HG03378 (cell line): ENCODE results near the gene PRTG.
"Not testable (repeated sequence)": the region's sequence is repeated elsewhere in the genome, so short reads cannot be mapped to it uniquely, and the experiment has no call there.

Experiments used
- ATAC-seq: cut with Tn5 transposase; IDR thresholded peaks from one replicate; pipeline ENCODE4 v1.9.1; 2021; ENCODE audit warnings: mild to moderate bottlenecking, moderate library complexity; ENCODE audit not compliant: unreplicated experiment

Gene PRTG

DNA sequence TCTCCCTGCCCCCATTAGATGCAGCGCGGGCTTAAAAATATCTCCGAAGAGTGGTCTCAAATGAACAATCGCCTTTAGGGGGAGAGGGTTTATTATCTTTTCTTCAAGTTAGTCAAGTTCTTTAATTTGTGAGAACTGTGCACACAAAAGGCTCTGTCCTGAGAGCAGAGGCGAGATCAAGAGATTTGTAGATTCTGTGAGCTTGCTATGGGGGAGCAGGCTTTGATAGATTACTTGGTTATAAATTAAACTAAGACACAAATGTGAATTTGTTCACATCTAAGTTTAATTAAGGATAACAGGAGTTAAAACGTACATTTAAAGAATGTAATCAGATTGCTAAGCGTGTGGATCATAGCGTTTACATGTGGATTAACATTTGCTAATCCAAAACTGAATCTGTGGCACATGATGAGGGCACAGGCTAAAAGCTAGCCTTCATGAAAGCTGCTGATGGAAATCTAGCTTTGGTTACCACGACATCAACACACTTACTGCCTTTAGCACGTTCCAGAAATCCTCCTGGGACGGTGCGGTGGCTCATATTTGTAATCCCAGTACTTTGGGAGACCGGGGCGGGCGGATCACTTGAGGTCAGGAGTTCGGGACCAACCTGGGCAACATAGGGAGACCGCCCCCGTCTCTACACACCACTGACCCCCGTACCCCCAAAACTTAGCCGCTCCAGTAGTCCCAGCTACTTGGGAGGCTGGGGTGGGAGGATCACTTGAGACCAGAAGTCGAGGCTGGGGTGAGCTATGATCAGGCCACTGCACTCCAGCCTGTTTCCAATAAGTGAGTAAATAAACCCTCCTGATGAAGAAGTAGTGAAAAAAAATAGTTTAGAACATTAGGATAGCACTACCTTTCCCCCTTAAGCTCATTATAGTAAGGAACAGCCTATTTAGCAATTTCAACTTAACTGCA is 1.0 kb upstream of the PRTG start:
- no peak for ATAC-seq

- no peak for ATAC-seq
These were observed 440 bp downstream of the PRTG start for GRCh38 chr15:55742498-55742926.

DNA sequence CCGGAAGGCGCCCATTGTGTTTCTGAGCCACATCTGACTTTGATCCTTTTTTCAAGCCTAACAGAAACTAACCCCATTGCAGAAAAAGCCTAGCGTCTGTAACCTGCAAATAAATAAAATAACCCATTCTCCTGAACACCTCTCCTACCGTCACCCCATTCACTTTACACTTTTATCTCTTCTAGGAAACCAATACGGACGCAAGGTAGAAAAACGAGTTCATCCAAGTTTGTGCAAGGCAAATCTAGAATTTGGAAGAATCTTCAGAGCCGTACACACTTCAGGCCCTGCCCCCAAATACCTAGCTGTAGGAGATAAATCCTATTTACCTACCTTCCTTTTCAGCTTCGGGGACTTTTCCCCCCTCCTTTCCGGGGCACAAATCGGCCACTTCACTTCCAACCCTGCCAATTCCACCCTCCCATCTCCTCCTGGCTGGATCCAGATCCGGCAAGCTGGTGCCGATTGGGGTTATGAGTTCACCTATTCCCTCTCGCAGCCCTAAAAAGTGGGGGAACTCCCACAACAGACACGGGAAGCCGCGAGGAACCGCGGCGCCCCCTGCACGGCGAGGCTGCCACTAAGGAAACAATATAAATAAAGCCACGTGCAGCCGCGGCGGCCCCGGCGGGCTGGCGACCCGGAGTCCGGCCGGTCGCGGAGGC is 987 bp downstream of the PRTG start:
- no peak for ATAC-seq

- ATAC-seq: no peak
These were observed 1.7 kb downstream of the PRTG start for GRCh38 chr15:55740981-55741832.

DNA sequence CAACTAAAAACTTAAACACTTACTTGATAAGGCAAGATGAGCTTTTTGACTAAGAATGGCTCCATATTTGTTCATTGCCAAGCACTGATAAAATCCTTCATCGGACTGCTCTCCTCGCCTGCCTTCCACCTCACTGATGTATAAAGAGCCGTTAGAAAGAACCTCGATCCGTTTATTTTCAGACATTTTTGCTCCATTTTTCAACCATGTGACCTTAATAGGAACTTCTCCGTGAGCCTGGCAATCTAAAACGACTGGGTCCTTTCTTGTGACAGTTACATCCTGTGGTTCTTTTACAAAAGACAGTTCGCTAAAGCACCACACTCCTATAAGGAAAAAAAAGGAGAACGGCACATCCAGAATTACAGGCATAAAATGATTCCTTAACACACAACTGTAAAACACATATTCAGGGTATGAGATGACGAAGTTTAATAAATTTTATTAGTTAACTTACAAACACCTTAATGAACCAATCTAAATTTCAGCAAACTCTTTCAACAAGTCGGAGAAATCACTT is 2.5 kb downstream of the PRTG start:
- ATAC-seq: no peak

DNA sequence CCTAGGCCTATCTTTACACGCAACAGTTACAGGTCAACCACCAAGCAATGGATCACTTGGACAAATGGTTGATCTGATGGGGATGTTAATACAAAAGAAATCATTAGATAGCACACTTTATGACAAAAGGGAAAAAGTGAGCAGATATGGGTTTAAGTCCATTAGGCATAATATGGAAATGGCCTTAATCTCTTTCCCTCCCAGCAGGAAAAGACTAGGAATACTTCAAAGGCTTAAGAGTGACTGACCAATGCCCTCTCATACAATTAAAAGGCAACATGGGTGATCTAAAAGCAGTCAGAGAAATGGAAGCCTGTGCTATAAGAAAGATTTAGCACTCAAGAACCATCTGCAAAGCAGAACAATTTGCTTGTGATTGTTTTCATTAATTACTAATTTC is 3.3 kb downstream of the PRTG start:
- ATAC-seq: no peak

DNA sequence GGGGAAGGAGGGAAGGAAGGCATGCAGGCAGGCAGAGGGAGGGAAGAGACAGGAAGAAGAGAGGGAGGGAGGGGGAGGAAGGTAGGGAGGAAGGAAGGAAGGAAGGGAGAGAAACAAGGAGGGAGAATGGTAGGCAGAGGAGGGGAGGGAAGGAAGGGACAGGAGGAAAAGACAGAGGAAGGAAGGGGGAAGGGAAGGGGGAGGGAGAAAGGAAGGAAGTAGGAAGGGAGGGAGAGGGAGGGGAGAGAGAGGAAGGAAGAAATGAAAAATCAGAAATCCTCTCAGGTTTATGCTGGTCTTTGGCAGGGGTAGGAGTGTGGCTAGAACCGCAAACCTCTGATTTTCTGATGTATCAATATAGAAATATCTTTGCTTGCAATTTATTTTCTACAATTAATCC is 4.2 kb downstream of the PRTG start:
- no peak for ATAC-seq

- no peak for ATAC-seq
These were observed 5.6 kb downstream of the PRTG start for GRCh38 chr15:55737373-55737772.

DNA sequence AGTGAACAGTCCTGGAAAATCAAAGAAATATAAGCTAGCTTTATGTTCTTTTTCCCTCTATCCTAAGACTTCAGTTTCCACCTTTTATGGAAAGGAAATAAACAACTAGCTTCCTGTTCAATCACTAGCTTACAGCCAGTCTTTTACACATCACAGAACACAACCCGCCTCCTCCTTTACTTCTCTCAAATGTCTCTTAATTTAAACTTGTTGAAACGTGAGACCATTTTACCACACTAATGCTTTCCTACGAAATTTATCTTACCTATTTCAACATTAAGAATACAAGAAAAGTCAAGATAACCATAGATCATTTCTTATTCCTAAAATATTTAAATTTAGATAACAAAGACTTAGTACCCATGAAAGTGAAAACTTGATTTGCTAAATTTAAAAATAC is 6.2 kb downstream of the PRTG start:
- no peak for ATAC-seq

- no peak for ATAC-seq
These were observed 8.3 kb downstream of the PRTG start for GRCh38 chr15:55734641-55735040.

GRCh38 chr15:55733461-55733860 is 9.5 kb downstream of the PRTG start:
- ATAC-seq: not testable (repeated sequence)

DNA sequence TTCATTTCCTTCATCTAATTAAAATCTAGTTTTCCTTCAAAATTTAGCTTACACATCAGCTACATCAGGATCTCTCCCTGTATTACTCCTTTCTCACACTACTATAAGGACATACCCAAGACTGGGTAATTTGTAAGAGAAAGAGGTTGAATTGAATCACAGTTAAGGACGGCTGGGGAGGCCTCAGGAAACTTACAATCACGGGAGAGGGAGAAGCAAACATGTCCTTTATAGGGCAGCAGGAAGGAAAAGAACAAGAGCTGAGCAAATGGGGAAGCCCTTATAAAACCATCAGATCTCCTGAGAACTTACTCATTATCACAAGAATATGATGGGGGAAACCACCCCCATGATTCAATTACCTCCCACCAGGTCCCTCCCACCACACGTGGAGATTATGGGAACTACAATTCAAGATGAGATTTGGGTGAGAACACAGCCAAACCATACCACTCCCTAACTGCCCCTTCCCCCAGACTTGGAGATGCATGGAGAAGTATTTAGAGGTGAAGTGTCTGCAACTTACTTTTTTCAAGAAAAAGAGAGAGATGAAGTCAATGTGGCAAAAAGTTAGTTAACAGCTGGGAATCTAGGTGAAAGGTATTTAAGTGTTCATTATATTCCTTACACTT is 21.3 kb downstream of the PRTG start:
- no peak for ATAC-seq

DNA sequence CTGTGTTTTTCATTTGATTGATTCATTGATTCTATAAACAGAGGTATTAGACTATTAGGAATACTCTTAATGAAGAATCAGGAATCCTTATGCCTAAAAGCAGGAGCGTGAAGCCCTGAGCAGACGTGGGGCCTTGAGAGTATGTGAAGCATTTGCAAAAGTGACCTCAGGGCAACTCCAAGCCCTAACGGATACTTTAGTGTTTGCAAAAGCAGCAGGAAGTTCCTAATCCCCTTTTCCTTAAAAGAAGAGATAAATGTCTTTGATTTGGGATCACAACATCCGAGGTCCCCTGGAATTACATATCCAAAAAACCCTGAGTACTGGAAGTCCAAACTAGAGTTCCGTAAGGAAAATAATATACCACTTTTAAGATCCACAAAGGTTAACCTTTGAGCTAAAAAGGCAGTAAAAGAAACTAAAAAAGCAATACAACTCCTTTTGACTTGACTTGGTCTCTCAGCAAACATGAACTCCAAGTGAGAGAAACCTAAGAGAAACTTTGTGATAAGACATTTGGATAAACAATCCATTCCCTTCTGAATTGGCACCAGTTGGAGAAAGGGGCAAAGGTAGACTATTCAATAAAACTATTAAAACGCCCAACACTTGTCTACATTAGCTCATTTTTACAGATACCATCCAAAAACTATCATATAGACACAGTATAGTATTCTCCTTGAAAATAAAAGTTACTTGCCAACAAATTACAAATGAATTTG is 27.4 kb downstream of the PRTG start:
- ATAC-seq: no peak

GRCh38 chr15:55714064-55714463 is 28.9 kb downstream of the PRTG start:
- no peak for ATAC-seq

- ATAC-seq: no peak
These were observed 30.6 kb downstream of the PRTG start for GRCh38 chr15:55712363-55712762.

- no peak for ATAC-seq
These were observed 32.7 kb downstream of the PRTG start for GRCh38 chr15:55710286-55710685.

- ATAC-seq: no peak
These were observed 33.5 kb downstream of the PRTG start for GRCh38 chr15:55709458-55709857.

- no peak for ATAC-seq
These were observed 34.2 kb downstream of the PRTG start for GRCh38 chr15:55708720-55709119.

GRCh38 chr15:55707951-55708350 is 35.0 kb downstream of the PRTG start:
- no peak for ATAC-seq

DNA sequence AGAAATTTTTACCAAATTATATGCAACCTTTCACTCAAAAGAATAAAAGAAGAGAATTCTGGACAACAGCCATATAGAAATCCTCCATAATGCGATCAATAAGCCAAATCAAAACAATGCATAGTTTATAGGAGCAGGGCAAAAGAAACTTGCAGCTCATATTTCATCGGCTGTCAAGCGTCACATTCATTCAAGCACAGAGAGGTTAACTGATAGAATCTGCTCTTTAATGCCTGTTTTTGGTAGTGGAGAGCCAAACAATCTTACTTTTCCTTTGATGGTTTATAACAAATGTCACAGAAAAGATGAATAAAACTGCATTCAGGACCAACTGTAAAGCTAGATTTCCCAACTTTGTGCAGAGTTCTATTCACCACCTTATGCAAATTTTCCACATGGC is 35.4 kb downstream of the PRTG start:
- ATAC-seq: no peak
